Gastrocnemius medialis (tissue), 4 donors: Measurements from ENCODE around the gene UGCG.

Source experiments
- POLR2A ChIP-seq, 2 donors: fragments of 450-650 bp; IDR thresholded peaks; one replicate each; pipeline ENCODE4 v1.6.1; 2017; ENCODE audit warnings: antibody characterized with exemption in 2 of 2, mild to moderate bottlenecking in 2 of 2, moderate library complexity in 2 of 2
- TF ChIP-seq, protein P1 (sequence below), 5 experiments: fragments of 450-650 bp in 3 of 5; fragments of 200-600 bp in 2 of 5; sonication (generic) in 2 of 5; IDR thresholded peaks in 4 of 5; conservative IDR thresholded peaks in 1 of 5; 1 replicate in 4 of 5; 2 replicates in 1 of 5; pipeline ENCODE4 v1.5.1; 2016 to 2019; ENCODE audit warnings: antibody characterized with exemption in 5 of 5, mild to moderate bottlenecking in 3 of 5, moderate library complexity in 3 of 5

DNA sequence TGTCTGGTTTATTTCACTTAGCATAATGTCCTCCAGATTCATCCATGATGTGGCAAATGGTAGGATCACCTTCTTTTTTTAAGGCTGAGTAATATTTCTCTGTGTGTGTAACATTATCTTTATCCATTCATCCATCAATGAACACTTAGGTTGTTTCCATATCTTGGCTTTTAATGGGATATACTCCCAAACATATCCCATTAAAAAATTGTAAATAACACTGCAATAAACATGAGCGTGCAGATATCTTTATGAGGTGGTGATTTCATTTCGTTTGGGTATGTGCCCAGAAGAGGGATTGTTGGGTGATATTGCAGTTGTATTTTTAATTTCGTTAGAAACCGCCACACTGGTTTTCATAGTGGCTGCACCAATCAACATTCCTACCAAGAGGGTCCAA, 36.2 kb upstream of the UGCG start:
- no peak for TF ChIP-seq POLR2A (IDR thresholded peaks at IDR 0.05)
- TF ChIP-seq, protein P1, sequence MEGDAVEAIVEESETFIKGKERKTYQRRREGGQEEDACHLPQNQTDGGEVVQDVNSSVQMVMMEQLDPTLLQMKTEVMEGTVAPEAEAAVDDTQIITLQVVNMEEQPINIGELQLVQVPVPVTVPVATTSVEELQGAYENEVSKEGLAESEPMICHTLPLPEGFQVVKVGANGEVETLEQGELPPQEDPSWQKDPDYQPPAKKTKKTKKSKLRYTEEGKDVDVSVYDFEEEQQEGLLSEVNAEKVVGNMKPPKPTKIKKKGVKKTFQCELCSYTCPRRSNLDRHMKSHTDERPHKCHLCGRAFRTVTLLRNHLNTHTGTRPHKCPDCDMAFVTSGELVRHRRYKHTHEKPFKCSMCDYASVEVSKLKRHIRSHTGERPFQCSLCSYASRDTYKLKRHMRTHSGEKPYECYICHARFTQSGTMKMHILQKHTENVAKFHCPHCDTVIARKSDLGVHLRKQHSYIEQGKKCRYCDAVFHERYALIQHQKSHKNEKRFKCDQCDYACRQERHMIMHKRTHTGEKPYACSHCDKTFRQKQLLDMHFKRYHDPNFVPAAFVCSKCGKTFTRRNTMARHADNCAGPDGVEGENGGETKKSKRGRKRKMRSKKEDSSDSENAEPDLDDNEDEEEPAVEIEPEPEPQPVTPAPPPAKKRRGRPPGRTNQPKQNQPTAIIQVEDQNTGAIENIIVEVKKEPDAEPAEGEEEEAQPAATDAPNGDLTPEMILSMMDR (IDR thresholded peaks at IDR 0.05 in 4 of 5, conservative IDR thresholded peaks at IDR 0.05 in 1 of 5): no peak
